ENCODE measurements around the gene CPTP. TPM values are rescaled to one million over a fixed set of nuclear protein-coding genes. Genes with fewer than 3 reads are reported as not detected.

Gene CPTP
- total RNA-seq, 2 donors from 2014 or later, result 35.6 to 64.1 TPM

- no peaks in the 10 kb centered on the region for H3K9me3 ChIP-seq
- H3K4me1 ChIP-seq, result peaks cover 0 to 21% of the 10 kb centered on the region in 2 donors
- TF ChIP-seq, protein P1, sequence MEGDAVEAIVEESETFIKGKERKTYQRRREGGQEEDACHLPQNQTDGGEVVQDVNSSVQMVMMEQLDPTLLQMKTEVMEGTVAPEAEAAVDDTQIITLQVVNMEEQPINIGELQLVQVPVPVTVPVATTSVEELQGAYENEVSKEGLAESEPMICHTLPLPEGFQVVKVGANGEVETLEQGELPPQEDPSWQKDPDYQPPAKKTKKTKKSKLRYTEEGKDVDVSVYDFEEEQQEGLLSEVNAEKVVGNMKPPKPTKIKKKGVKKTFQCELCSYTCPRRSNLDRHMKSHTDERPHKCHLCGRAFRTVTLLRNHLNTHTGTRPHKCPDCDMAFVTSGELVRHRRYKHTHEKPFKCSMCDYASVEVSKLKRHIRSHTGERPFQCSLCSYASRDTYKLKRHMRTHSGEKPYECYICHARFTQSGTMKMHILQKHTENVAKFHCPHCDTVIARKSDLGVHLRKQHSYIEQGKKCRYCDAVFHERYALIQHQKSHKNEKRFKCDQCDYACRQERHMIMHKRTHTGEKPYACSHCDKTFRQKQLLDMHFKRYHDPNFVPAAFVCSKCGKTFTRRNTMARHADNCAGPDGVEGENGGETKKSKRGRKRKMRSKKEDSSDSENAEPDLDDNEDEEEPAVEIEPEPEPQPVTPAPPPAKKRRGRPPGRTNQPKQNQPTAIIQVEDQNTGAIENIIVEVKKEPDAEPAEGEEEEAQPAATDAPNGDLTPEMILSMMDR (IDR thresholded peaks at IDR 0.05), result no peak
- H3K27ac ChIP-seq, result no peak overlapping the region
- peaks cover 15% of the 10 kb centered on the region for H3K36me3 ChIP-seq
- no peak for DNase-seq (ENCODE audit: low spot score)
- no peak overlapping the region for H3K4me3 ChIP-seq
- no peaks in the 10 kb centered on the region for H3K27me3 ChIP-seq
These were observed 9.1 kb downstream of the CPTP start for GRCh38 chr1:1333551-1334241.

DNA sequence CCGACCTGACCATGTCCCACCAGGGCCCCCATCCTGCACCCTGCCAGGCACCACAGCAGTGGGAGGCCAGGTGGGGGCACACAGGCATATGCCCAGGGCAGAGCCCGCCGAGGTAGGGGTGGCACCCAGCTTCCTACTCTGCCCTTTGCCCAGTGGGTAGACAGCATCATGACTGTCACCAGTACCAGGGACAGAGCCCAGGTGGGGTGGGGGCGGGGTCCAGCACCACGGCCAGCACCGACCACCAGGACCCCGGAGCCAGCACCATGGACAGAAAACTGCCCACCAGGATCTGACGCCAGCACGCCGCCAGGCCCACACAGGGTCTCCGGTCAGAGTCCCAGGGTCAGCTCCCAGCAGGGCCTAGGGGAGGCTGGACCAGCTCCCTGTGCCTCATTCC is 10.2 kb downstream of the CPTP start:
- TF ChIP-seq, protein P1 (IDR thresholded peaks at IDR 0.05), result no peak
- Histone ChIP-seq H3K36me3 (peaks cover 25% of the 10 kb centered on the region), H3K9me3 (no peaks in the 10 kb centered on the region), H3K27me3 (no peaks in the 10 kb centered on the region), H3K27ac (no peak overlapping the region), H3K4me1 (peaks cover 0 to 21% of the 10 kb centered on the region in 2 donors), H3K4me3 (no peak overlapping the region)
- no peak for DNase-seq (ENCODE audit: low spot score)

DNA sequence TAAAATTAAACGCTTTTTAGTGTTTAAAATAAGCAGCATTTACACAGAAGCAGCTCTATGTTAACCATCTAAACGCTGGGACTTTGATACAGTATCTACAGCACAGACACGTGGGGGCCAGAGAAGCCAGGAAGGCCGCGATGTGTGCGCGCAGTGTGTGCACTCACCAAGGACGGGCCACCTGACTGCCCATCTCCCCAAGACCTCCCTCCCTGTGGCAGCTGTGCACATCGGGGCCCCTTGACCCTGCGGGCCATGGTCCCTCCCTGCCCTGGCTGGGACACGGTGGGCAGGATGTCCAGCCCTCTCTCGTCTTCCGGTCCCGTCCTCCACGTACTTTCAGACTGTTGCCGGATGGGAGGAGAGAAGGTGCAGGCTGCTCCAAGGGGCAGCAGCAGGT is 10.7 kb downstream of the CPTP start:
- Histone ChIP-seq H3K4me3 (no peak overlapping the region), H3K27me3 (no peaks in the 10 kb centered on the region), H3K36me3 (peaks cover 30% of the 10 kb centered on the region), H3K4me1 (peaks cover 0 to 17% of the 10 kb centered on the region in 2 donors), H3K27ac (no peak overlapping the region), H3K9me3 (no peaks in the 10 kb centered on the region)
- TF ChIP-seq, protein P1 (IDR thresholded peaks at IDR 0.05), result no peak
- no peak for DNase-seq (ENCODE audit: low spot score)

DNA sequence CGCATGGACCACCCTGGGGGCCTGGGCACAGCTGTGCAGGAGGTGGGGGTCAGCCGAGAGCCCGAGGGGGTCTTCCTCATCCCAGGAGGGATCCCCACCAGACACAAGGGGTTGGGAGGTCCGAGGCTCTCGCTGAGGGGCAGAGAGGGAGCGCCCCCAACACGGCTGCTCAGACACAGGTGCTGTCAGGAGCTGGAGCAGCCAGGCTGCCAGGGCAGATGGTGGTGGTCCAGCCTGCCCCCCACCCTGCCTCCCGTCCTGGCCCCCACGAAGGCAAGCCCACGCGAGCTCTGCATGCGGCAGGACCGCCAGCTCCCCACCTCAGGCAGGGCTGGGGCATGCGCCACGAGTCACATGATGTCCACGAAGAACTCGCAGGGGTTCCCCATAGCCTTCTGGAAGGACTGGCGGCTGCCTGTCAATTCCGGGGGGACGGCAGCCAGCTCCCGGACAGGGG is 11.2 kb downstream of the CPTP start:
- TF ChIP-seq, protein P1 (IDR thresholded peaks at IDR 0.05), result no peak
- Histone ChIP-seq H3K4me3 (no peak overlapping the region), H3K4me1 (peaks cover 0 to 11% of the 10 kb centered on the region in 2 donors), H3K9me3 (no peaks in the 10 kb centered on the region), H3K27me3 (no peaks in the 10 kb centered on the region), H3K27ac (no peak overlapping the region), H3K36me3 (peaks cover 34% of the 10 kb centered on the region)
- DNase-seq (ENCODE audit: low spot score), result no peak

DNA sequence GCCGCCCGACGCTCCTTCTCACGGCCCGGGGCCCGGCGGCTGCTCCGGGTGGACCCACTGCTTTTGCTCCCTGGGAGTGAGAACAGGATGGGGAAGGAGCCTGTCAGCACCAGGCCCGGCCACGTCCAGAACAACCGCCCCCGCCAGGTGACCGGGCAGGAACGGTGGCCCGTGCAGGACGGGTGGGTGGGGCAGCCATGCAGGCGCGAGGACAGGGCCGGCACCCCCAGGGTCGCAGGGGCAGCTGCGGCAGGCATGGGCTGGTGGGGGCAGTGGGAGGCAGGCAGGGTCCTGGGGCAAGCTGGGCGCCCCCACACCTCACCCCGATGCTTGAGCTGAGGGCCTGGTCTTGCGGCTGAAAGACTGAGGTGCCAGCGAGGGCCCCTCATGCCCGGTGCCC is 11.8 kb downstream of the CPTP start:
- no peak for DNase-seq (ENCODE audit: low spot score)
- H3K4me1 ChIP-seq, result peaks cover 0 to 5% of the 10 kb centered on the region in 2 donors
- TF ChIP-seq, protein P1 (IDR thresholded peaks at IDR 0.05), result no peak
- H3K27me3 ChIP-seq, result no peaks in the 10 kb centered on the region
- no peaks in the 10 kb centered on the region for H3K9me3 ChIP-seq
- H3K4me3 ChIP-seq, result no peak overlapping the region
- peaks cover 34% of the 10 kb centered on the region for H3K36me3 ChIP-seq
- no peak overlapping the region for H3K27ac ChIP-seq

All from right atrium auricular region (tissue), 2 donors.